GM21423 (cell line): Measurements from ENCODE around the gene POU2AF1.

Experiments
- ATAC-seq: cut with Tn5 transposase; IDR thresholded peaks from one replicate; pipeline ENCODE4 v1.9.1; 2021; ENCODE audit warnings: mild to moderate bottlenecking, moderate library complexity; ENCODE audit not compliant: unreplicated experiment

The POU2AF1 gene

DNA sequence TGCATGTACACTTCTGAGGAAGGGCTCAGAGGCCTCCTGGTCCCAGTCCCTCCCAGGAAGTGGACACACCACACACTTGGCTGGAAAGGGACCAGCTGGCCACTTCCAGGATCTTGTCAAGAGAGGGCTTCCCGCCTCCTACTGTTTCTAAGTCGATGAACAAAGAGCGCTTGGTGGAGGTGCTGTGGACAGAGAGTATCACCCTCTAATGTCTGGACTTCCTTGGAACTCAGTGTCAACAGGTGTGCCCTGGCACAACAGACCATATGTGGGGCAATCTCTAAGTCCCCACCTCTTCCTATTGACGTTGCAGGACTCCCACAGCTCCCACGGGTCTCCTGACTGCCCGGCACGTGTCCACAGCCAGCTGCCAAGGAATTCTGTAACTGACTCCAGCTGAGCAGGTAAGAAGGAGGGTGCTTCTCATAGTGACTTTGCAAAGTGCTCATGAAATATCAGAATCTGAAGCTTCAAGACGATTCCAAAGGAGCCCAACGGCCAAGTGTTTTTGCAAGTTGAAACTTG, 16.1 kb downstream of the POU2AF1 start:
- no peak for ATAC-seq

DNA sequence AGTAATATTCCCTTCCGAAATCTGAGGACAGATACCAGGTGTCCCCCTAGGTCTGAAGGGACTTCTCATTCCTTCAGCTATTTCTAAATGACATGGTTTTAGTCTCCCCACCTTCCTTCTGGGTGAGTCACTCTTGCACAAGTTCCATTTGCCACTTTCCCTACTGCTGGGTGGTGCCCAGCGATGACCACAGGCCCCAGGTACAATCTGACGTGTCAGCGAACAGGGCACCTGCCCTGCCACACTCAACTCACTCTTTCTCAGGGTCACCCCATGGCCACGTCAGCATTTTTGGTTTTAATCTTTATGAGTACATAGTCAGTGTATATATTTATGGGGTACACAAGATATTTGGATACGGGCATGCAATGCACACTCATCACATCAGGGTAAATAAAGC, 17.2 kb downstream of the POU2AF1 start:
- no peak for ATAC-seq

DNA sequence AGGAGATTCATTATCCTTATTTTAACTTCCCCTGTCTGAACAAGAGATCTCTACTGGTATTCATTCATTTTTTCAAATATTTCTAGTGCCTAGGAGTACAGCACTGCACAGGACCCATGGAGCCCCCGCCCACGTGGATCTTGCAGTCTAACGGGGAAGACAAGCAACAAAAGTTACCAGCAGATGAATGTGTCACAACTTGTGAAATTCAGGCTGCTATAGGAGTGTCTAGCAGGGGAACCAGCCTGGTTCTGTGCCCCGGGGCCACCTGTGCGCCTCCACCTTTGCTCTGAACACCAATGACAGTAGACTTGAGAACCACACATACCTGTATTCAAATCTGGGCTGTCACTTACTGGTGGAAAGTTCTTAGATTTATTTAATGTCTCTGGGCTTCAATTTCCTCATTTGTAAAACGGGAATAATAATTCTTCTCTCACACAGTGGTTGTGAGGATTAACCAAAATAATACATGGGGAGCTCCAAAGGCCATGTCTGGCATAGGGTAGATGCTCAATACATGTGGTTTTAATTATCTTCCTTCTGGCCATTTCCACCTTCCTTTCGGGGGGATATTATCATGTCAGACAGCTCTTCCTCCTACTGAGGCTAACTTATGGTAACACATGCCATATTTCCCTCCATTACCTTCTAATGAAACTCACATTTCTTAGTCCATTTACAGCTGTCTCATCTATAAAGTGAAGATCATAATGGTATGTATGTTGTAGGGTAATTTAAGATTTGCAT, 17.8 kb downstream of the POU2AF1 start:
- ATAC-seq = no peak

DNA sequence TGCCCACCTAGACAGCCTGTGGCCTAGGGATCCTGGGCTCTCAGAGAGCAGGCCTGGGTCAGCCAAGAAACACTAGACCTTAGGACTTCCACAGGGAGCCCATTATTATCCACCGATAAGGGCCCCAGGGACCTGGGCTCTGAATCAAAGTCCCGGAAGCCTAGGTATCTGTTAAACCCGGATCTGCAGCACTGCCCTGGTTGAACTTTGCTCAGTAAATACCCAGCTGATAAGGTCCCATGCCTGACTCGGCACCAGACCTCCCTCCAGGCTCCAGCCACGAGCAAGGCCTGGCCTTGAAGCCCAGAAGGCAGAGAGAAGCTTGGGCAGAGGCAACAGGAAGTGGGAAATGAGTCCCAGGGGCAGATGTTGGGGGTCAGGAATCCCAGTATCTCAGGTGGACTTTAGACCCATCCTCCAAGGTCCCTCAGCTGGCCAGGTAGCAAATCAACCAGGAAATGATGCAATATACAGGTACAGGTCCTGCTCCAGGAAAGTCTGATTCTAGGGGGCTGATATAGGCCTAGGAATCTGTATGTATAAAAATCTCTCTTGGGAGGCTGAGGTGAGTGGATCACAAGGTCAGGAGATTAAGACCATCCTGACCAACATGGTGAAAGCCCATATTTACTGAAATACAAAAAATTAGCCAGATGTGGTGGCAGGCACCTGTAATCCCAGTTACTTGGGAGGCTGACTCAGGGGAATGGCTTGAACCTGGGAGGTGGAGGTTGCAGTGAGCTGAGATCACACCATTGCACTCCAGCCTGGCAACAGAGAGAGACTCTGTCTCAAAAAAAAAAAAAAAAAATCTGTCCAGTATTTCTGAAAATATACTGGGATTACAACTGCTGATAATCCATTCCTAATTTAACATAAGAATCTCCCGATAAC, 18.7 kb downstream of the POU2AF1 start:
- ATAC-seq = no peak

DNA sequence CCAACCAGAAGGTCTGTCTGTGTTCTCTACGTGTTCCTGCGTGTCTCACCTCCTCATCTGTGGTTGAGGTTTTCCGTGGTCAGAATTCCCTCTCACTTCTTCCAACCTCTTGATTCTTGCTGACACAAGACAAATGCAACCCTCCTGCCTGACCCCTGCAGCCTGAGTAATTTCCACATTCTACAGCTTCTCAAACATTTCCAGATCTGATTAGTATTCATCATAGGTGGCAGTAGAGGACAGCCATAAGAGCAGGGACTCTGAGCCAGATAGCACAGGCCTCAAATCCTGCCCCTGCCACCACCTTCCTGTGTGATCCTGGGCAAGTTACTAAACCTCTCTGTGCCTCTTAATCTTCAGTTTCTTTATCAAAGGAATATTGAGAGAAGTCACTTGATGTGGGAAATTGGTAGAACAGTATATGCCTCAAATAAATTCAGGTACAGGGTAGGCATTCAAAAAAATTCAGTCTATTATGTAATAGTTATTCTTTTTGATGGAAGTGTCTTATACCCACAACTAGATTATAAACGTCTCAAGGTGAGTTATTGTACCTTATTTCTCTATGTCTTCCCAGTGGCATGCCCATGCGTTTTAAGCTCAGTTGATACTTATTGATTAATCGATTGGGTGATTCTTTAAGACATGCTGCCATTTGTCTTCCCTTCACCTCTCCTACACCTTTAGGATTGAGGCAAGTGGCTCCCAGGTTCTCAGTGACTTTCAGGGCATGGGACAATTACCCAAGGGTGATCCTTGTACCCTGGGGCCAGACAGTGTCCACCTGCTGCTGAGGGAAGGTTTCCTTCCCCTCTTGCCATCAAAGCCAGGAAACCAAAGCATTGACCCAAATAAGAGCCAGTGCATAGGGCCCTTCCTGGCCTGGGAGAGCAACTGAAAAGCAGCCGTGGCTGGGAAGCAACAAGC, 19.6 kb downstream of the POU2AF1 start:
- ATAC-seq = no peak

DNA sequence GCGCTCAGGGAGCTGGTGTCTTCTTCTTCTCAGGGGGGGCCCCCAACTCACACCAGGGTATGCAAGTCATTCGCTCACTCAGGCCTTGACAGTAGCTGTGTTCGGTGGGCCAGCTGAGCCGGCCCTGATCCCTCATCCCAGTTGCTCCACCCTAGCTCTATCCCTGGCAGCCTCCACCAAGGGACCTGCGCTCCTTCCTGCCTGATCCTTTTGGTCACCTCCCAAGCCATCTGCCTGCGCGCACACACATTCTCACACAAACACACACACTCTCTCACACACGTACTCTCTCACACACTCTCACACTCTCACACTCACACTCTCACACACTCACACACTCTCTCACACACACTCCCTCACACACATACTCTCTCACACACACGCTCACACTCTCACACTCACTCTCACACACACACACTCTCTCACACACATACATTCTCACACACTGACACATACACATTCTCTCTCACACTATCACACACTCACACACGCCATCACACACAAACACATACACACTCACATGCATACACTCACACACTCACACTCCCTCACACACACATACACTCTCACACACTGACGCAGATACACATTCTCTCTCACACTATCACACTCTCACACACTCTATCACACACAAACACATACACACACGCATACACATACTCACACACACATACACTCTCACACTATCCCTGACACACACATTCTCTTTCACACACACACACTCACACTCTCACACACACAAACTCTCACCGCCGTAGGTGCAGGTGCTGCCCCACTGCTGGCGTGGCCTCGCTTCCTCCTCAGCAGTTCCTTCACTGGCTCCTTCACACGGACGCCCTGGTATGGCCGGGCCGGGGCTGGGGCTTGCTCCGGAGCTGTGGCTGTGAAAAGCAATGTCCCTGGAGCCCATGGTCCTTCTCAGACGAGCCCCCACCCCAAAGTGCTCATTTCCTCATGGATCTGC, 20.8 kb downstream of the POU2AF1 start:
- ATAC-seq = no peak

DNA sequence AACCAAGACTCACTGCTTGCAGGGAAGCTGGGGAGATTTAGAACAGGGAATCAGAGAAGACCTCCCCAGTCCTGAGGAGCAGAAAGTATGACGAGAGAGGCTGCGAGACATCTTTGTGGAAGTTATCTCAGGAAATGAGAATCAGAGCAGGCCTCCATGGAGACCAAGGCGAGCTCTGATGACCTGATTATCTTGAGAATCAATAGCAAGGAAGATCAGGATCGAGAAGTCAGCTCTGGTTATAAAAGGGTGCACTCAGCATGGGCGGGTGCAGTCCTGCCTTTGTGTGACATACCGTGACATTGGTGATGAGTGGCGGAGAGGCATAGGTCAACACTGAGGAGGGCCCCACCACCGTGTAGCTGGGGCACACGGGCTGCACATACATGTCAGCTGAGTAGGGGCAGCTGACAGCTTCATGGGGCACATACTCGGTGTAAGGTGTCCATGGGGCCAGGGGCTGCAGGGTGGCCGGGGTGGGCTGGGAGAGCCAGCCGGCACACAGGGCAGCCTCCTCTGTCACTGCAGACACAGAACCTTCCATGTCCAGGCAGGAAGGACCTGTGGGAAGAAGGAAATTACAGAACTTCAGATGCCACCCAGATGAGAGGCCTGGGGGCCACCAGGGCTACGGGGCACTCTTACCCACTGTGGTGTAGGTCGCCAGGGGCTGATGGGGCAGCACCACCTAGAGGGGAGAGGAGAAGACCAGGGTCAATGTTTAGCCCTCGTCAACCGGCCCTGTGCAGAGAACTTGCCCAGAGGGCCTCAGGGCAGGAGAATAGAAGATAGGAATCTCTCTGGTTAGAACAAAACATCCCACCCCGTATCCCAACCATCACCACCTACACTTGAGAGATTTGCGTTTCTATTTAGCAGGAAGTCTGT, 21.7 kb downstream of the POU2AF1 start:
- ATAC-seq = no peak

GRCh38 chr11:111356660-111357048, 22.4 kb downstream of the POU2AF1 start:
- ATAC-seq = no peak

GRCh38 chr11:111355956-111356659, 23.0 kb downstream of the POU2AF1 start:
- no peak for ATAC-seq

- no peak for ATAC-seq
Measured at GRCh38 chr11:111355101-111355500, 24.0 kb downstream of the POU2AF1 start.

DNA sequence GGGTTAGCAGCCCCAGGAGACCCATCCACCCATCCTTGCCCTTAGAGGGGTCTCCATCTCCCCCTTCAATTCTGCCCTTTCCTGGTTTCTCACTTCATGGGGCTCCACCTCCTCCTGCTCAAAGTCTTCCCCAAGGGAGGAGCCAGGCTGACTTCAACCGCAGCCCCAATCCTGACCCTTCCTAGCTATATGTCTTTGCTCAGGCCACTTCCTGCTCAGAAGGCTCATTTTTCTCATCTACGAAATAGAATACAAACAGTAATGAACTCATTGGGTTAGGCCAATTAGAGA, 24.5 kb downstream of the POU2AF1 start:
- ATAC-seq = no peak

DNA sequence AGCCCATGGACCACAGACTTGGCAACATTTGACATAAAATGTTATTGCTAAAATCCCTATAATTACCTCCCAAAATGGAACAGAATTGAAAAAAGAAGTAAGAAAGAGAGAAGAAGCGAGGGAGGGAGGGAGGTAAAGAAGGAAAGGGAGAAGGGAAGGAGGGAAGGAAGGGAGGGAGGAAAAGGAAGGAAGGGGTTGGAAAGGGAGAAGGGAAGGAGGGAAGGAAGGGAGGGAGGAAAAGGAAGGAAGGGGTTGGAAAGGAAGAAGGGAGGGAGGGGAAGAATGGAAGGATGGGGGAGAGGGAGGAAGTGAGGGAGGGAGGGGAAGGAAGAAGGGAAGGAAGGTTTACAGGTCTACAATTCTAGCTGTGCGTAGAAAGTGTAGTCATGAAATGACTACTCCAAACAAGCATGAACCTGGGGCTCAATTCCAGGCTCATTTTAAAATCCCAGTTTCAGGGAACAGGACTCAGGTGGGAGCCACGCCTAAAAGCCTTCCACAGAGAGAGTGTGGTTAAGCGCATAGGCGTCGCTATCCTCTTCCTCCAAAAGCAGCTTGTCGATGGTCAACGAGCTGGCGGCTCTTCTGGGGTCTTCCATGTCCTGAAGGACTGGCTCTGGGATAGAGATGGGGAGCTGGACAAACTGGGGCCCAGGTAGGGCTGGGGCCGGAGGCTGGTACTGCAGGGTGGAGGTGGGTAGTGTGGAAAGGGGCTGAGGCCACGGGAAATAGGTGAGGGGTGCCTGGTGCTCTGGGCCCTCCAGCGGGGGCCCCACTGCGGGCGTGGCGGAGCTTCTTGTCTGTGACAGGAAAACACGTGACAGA, 25.1 kb downstream of the POU2AF1 start:
- no peak for ATAC-seq

GRCh38 chr11:111352935-111353710, 26.0 kb downstream of the POU2AF1 start:
- no peak for ATAC-seq

GRCh38 chr11:111352231-111352746, 26.8 kb downstream of the POU2AF1 start:
- ATAC-seq = no peak

- ATAC-seq = no peak
Measured at GRCh38 chr11:111351374-111352055, 27.6 kb downstream of the POU2AF1 start.

DNA sequence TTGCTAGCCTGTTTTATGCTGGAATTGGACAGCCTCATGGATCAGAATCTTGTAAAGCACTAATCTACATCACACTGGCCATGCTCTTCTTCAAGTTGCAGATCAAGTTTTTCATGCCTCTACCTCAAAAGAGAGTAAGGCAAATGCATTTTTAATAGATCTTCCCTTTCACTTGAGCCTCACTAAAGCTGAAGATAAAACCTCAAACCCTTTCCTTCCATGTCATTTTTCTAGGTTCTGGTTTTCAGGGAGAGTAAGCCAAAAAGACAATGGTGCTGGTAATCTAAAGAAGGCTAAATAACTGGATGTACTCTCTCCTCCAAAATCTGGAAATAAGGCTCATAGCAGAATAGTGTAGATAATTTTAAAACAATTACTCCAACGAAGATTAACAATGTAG, 28.3 kb downstream of the POU2AF1 start:
- no peak for ATAC-seq
